SK-N-SH (cell line): ENCODE results near the gene UBR3.

Experiments
- CTCF ChIP-seq: fragments of 200-600 bp; sonication (generic); IDR thresholded peaks from 2 replicates; pipeline ENCODE4 v1.6.1; 2017; ENCODE audit warnings: antibody characterized with exemption, mild to moderate bottlenecking, moderate library complexity
- EZH2phosphoT487 ChIP-seq: fragments of 200-600 bp; sonication (generic); IDR thresholded peaks from 2 replicates; pipeline ENCODE4 v1.6.1; 2017; ENCODE audit warnings: low read depth, mixed run types, mild to moderate bottlenecking, antibody characterized with exemption, moderate library complexity, borderline replicate concordance
- FOSL2 ChIP-seq: IDR thresholded peaks from 2 replicates; pipeline ENCODE4 v1.4.0; 2012; ENCODE audit warnings: low read depth, mild to moderate bottlenecking, moderate library complexity, borderline replicate concordance
- FOXM1 ChIP-seq: IDR thresholded peaks from 2 replicates; pipeline ENCODE4 v1.4.0; 2012; ENCODE audit warnings: low read depth, mild to moderate bottlenecking
- GABPA ChIP-seq: IDR thresholded peaks from 2 replicates; pipeline ENCODE4 v1.4.0; 2012; ENCODE audit warnings: low read depth, mild to moderate bottlenecking
- JUND ChIP-seq: IDR thresholded peaks from 2 replicates; pipeline ENCODE4 v1.4.0; 2012
- NRF1 ChIP-seq: IDR thresholded peaks from 2 replicates; pipeline ENCODE4 v1.6.1; 2012; ENCODE audit warnings: low read depth, mild to moderate bottlenecking, low read length
- PBX3 ChIP-seq: IDR thresholded peaks from 2 replicates; pipeline ENCODE4; 2012
- POLR2AphosphoS5 ChIP-seq: IDR thresholded peaks from 2 replicates; pipeline ENCODE4 v1.6.1; 2012; ENCODE audit warnings: low read depth, low read length
- SIN3A ChIP-seq: IDR thresholded peaks from 2 replicates; pipeline ENCODE4 v1.6.1; 2012; ENCODE audit warnings: low read depth, mild to moderate bottlenecking, low read length, moderate library complexity, borderline replicate concordance
- SMC3 ChIP-seq: IDR thresholded peaks from 2 replicates; pipeline ENCODE4 v1.6.1; 2012; ENCODE audit warnings: low read depth, low read length, improper control_type of control experiment
- TEAD4 ChIP-seq: IDR thresholded peaks from 2 replicates; pipeline ENCODE4 v1.4.0; 2012; ENCODE audit warnings: mild to moderate bottlenecking, borderline replicate concordance; ENCODE audit not compliant: insufficient read depth
- YY1 ChIP-seq: IDR thresholded peaks from 2 replicates; pipeline ENCODE4 v1.4.0; 2012; ENCODE audit warnings: low read depth, mild to moderate bottlenecking
- TF ChIP-seq, protein P1 (sequence below): IDR thresholded peaks from 2 replicates; pipeline ENCODE4 v1.6.1; 2012; ENCODE audit warnings: mild to moderate bottlenecking, low read depth, low read length, moderate library complexity

- TF ChIP-seq JUND (no peak), GABPA (no peak), CTCF (no peak), FOXM1 (no peak), SIN3A (no peak), NRF1 (no peak), POLR2AphosphoS5 (no peak), SMC3 (no peak), YY1 (no peak), FOSL2 (no peak), EZH2phosphoT487 (no peak), PBX3 (no peak), TEAD4 (no peak)
- TF ChIP-seq, protein P1, sequence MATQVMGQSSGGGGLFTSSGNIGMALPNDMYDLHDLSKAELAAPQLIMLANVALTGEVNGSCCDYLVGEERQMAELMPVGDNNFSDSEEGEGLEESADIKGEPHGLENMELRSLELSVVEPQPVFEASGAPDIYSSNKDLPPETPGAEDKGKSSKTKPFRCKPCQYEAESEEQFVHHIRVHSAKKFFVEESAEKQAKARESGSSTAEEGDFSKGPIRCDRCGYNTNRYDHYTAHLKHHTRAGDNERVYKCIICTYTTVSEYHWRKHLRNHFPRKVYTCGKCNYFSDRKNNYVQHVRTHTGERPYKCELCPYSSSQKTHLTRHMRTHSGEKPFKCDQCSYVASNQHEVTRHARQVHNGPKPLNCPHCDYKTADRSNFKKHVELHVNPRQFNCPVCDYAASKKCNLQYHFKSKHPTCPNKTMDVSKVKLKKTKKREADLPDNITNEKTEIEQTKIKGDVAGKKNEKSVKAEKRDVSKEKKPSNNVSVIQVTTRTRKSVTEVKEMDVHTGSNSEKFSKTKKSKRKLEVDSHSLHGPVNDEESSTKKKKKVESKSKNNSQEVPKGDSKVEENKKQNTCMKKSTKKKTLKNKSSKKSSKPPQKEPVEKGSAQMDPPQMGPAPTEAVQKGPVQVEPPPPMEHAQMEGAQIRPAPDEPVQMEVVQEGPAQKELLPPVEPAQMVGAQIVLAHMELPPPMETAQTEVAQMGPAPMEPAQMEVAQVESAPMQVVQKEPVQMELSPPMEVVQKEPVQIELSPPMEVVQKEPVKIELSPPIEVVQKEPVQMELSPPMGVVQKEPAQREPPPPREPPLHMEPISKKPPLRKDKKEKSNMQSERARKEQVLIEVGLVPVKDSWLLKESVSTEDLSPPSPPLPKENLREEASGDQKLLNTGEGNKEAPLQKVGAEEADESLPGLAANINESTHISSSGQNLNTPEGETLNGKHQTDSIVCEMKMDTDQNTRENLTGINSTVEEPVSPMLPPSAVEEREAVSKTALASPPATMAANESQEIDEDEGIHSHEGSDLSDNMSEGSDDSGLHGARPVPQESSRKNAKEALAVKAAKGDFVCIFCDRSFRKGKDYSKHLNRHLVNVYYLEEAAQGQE, result no peak
Measured at GRCh38 chr2:170095380-170095779, 268.1 kb downstream of the UBR3 start.
